SK-N-SH (cell line): ENCODE data around the gene NTN1. TPM values are rescaled to one million over a fixed set of nuclear protein-coding genes. Genes with fewer than 3 reads are reported as not detected.

ENCODE experiments used
- CTCF ChIA-PET: fragments of 300-600, 350-600 bp; formaldehyde crosslinking; extraction: SDS; loops from one replicate; lab custom pipeline; 2021; lab: Yijun Ruan, JAX
- POLR2A ChIA-PET: fragments of 350-600 bp; sonication (Branson Sonifier 250); formaldehyde crosslinking; extraction: SDS; loops from one replicate; lab custom pipeline; 2020; ENCODE audit warnings: antibody characterized with exemption, inconsistent platforms; lab: Yijun Ruan, JAX
- DNase-seq: peaks from one replicate; pipeline ENCODE4 v3.0.0; 2012
- H2AFZ ChIP-seq: fragments of 200-600 bp; sonication (generic); 2 replicates; pipeline ENCODE4 v1.8.1; 2016; ENCODE audit warnings: antibody characterized with exemption, mild to moderate bottlenecking, low read depth
- H3F3A ChIP-seq: fragments of 200-600 bp; sonication (generic); replicated peaks from 2 replicates; pipeline ENCODE3; 2016; ENCODE audit warnings: antibody characterized with exemption, mild to moderate bottlenecking; ENCODE audit not compliant: insufficient read depth
- H3K27ac ChIP-seq, 2 experiments: fragments of 200-500 bp in 1 of 2; fragments of 200-600 bp in 1 of 2; sonication (Bioruptor generic) in 1 of 2; sonication (generic), shearing (Covaris generic) in 1 of 2; 2 replicates each; pipeline versions ENCODE4 v1.5.1 to v1.6.1; 2014 to 2016; ENCODE audit warnings: low read depth in 2 of 2, inconsistent platforms in 1 of 2, low read length in 1 of 2, mild to moderate bottlenecking in 1 of 2, mixed read lengths in 1 of 2
- H3K27me3 ChIP-seq: fragments of 200-600 bp; sonication (generic), shearing (Covaris generic); 2 replicates; pipeline ENCODE4 v1.6.1; 2016; ENCODE audit warnings: mixed run types; ENCODE audit not compliant: insufficient read depth
- H3K36me3 ChIP-seq, 2 experiments: fragments of 200-500 bp in 1 of 2; fragments of 200-600 bp in 1 of 2; sonication (Bioruptor generic) in 1 of 2; sonication (generic) in 1 of 2; replicated peaks in 1 of 2; 2 replicates each; pipeline versions ENCODE3 to v1.5.1; 2014 to 2016; ENCODE audit warnings: low read length in 1 of 2, mild to moderate bottlenecking in 1 of 2; ENCODE audit not compliant: insufficient read depth in 2 of 2, control insufficient read depth in 1 of 2
- H3K4me1 ChIP-seq, 2 experiments: fragments of 200-500 bp in 1 of 2; fragments of 200-600 bp in 1 of 2; sonication (Bioruptor generic) in 1 of 2; sonication (generic), shearing (Covaris generic) in 1 of 2; 2 replicates each; pipeline versions ENCODE4 v1.5.1 to v1.6.1; 2014 to 2016; ENCODE audit warnings: low read depth in 1 of 2, low read length in 1 of 2, mixed run types in 1 of 2; ENCODE audit not compliant: insufficient read depth in 2 of 2, control insufficient read depth in 1 of 2
- H3K4me2 ChIP-seq: fragments of 200-600 bp; sonication (generic), shearing (Covaris generic); 2 replicates; pipeline ENCODE4 v1.6.1; 2017; ENCODE audit warnings: mixed run types
- H3K4me3 ChIP-seq, 2 experiments: fragments of 200-500 bp in 1 of 2; fragments of 200-600 bp in 1 of 2; sonication (Bioruptor generic) in 1 of 2; sonication (generic), shearing (Covaris generic) in 1 of 2; 2 replicates each; pipeline versions ENCODE4 v1.5.1 to v1.8.1; 2014 to 2016; ENCODE audit warnings: low read depth in 2 of 2, inconsistent platforms in 1 of 2, low read length in 1 of 2, mild to moderate bottlenecking in 1 of 2, mixed read lengths in 1 of 2, moderate library complexity in 1 of 2
- H3K79me2 ChIP-seq: fragments of 200-600 bp; sonication (generic); 2 replicates; pipeline ENCODE4 v1.8.1; 2017; ENCODE audit warnings: mild to moderate bottlenecking; ENCODE audit not compliant: insufficient read depth
- H3K9ac ChIP-seq: fragments of 200-600 bp; sonication (generic); 2 replicates; pipeline ENCODE4 v1.6.1; 2017; ENCODE audit warnings: mixed run types
- H3K9me2 ChIP-seq: fragments of 200-600 bp; sonication (generic); 2 replicates; pipeline ENCODE4 v1.6.1; 2017; ENCODE audit warnings: mixed run types
- H3K9me3 ChIP-seq: fragments of 200-600 bp; sonication (generic); 2 replicates; pipeline ENCODE4 v1.6.1; 2017; ENCODE audit warnings: mixed run types, mild to moderate bottlenecking, moderate library complexity
- H4K20me1 ChIP-seq: fragments of 200-600 bp; sonication (generic); 2 replicates; pipeline ENCODE4 v1.6.1; 2017; ENCODE audit warnings: mild to moderate bottlenecking, mixed run types; ENCODE audit not compliant: insufficient read depth
- EP300 ChIP-seq, 2 experiments: IDR thresholded peaks; 2 replicates each; pipeline versions ENCODE4 v1.4.0 to v1.6.1; 2012; ENCODE audit warnings: borderline replicate concordance in 1 of 2, low read depth in 1 of 2, low read length in 1 of 2
- EZH2phosphoT487 ChIP-seq: fragments of 200-600 bp; sonication (generic); IDR thresholded peaks from 2 replicates; pipeline ENCODE4 v1.6.1; 2017; ENCODE audit warnings: low read depth, mixed run types, mild to moderate bottlenecking, antibody characterized with exemption, moderate library complexity, borderline replicate concordance
- FOSL2 ChIP-seq: IDR thresholded peaks from 2 replicates; pipeline ENCODE4 v1.4.0; 2012; ENCODE audit warnings: low read depth, mild to moderate bottlenecking, moderate library complexity, borderline replicate concordance
- FOXM1 ChIP-seq: IDR thresholded peaks from 2 replicates; pipeline ENCODE4 v1.4.0; 2012; ENCODE audit warnings: low read depth, mild to moderate bottlenecking
- IRF3 ChIP-seq: fragments of 150-350 bp; IDR thresholded peaks from 2 replicates; pipeline ENCODE4 v1.6.1; 2016; ENCODE audit warnings: mild to moderate bottlenecking, low read depth, low read length
- MEF2A ChIP-seq: IDR thresholded peaks from 2 replicates; pipeline ENCODE4 v1.4.0; 2012; ENCODE audit warnings: low read depth, borderline replicate concordance
- NRF1 ChIP-seq: IDR thresholded peaks from 2 replicates; pipeline ENCODE4 v1.6.1; 2012; ENCODE audit warnings: low read depth, mild to moderate bottlenecking, low read length
- PBX3 ChIP-seq: IDR thresholded peaks from 2 replicates; pipeline ENCODE4; 2012
- RAD21 ChIP-seq: IDR thresholded peaks from 2 replicates; pipeline ENCODE4 v1.6.1; 2012; ENCODE audit warnings: mild to moderate bottlenecking, low read length
- RXRA ChIP-seq: IDR thresholded peaks from 2 replicates; pipeline ENCODE4 v1.4.0; 2012; ENCODE audit warnings: low read depth, mild to moderate bottlenecking, borderline replicate concordance
- SIN3A ChIP-seq: IDR thresholded peaks from 2 replicates; pipeline ENCODE4 v1.6.1; 2012; ENCODE audit warnings: low read depth, mild to moderate bottlenecking, low read length, moderate library complexity, borderline replicate concordance
- SMC3 ChIP-seq: IDR thresholded peaks from 2 replicates; pipeline ENCODE4 v1.6.1; 2012; ENCODE audit warnings: low read depth, low read length, improper control_type of control experiment
- TAF1 ChIP-seq: IDR thresholded peaks from 2 replicates; pipeline ENCODE4 v1.6.1; 2012; ENCODE audit warnings: low read depth, mild to moderate bottlenecking, low read length, moderate library complexity, borderline replicate concordance
- YY1 ChIP-seq: IDR thresholded peaks from 2 replicates; pipeline ENCODE4 v1.4.0; 2012; ENCODE audit warnings: low read depth, mild to moderate bottlenecking
- ZBTB33 ChIP-seq: IDR thresholded peaks from 2 replicates; pipeline ENCODE4 v1.4.0; 2012; ENCODE audit warnings: low read depth, borderline replicate concordance
- WGBS: methylation state at CpG from one replicate; pipeline ENCODE4 v1.1.6; 2017; ENCODE audit warnings: low lambda C conversion rate; 5-methylcytosine and 5-hydroxymethylcytosine counted together
- polyA plus RNA-seq, 3 experiments: library from polyadenylated mRNA; depleted of rRNA; stranded (reverse); fragments of >200 nt; gene quantifications; 2 replicates each; pipeline ENCODE4 v1.2.3, GENCODE V29; 2012
- TF ChIP-seq, protein P1 (sequence below): fragments of 150-350 bp; IDR thresholded peaks from 2 replicates; pipeline ENCODE4 v1.6.1; 2017; ENCODE audit warnings: antibody characterized with exemption, low read length, low read depth, borderline replicate concordance
- TF ChIP-seq, protein P2 (sequence below): fragments of 200-600 bp; sonication (generic); IDR thresholded peaks from 2 replicates; pipeline ENCODE4 v1.6.1; 2017; ENCODE audit warnings: antibody characterized with exemption, mild to moderate bottlenecking, moderate library complexity
- TF ChIP-seq, protein P3 (sequence below): IDR thresholded peaks from 2 replicates; pipeline ENCODE4 v1.4.0; 2012; ENCODE audit warnings: low read depth

Gene NTN1
- polyA plus RNA-seq, 1 of the 3 experiments (the other 2 are of a cell fraction), result 0.05 TPM

GRCh38 chr17:9001559-9001958 is 19.8 kb upstream of the NTN1 start:
- POLR2A ChIA-PET, result no interaction called here
- WGBS, result 67% methylated on average over 3 of the region's 3 CpGs
- no peak overlapping the region for H3K27ac ChIP-seq
- no peaks in the 10 kb centered on the region for H3K79me2 ChIP-seq
- DNase-seq, result no peak
- H3K4me1 ChIP-seq, result no peaks in the 10 kb centered on the region
- no peak overlapping the region for H3K4me3 ChIP-seq
- H3K4me2 ChIP-seq, result no peak overlapping the region
- H3F3A ChIP-seq, result no peaks in the 10 kb centered on the region
- H3K9me3 ChIP-seq, result no peaks in the 10 kb centered on the region
- TF ChIP-seq SMC3, result no peak
- TF ChIP-seq MEF2A, result no peak
- TF ChIP-seq FOXM1, result no peak
- TF ChIP-seq, protein P1, sequence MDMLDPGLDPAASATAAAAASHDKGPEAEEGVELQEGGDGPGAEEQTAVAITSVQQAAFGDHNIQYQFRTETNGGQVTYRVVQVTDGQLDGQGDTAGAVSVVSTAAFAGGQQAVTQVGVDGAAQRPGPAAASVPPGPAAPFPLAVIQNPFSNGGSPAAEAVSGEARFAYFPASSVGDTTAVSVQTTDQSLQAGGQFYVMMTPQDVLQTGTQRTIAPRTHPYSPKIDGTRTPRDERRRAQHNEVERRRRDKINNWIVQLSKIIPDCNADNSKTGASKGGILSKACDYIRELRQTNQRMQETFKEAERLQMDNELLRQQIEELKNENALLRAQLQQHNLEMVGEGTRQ, result no peak
- TF ChIP-seq RAD21, result no peak
- TF ChIP-seq EP300 (IDR thresholded peaks at IDR 0.05; ENCODE audit: borderline replicate concordance in 1 of 2, low read depth in 1 of 2, low read length in 1 of 2), result no peak
- TF ChIP-seq FOSL2, result no peak
- no peak for TF ChIP-seq IRF3
- no peak for TF ChIP-seq ZBTB33
- TF ChIP-seq, protein P2, sequence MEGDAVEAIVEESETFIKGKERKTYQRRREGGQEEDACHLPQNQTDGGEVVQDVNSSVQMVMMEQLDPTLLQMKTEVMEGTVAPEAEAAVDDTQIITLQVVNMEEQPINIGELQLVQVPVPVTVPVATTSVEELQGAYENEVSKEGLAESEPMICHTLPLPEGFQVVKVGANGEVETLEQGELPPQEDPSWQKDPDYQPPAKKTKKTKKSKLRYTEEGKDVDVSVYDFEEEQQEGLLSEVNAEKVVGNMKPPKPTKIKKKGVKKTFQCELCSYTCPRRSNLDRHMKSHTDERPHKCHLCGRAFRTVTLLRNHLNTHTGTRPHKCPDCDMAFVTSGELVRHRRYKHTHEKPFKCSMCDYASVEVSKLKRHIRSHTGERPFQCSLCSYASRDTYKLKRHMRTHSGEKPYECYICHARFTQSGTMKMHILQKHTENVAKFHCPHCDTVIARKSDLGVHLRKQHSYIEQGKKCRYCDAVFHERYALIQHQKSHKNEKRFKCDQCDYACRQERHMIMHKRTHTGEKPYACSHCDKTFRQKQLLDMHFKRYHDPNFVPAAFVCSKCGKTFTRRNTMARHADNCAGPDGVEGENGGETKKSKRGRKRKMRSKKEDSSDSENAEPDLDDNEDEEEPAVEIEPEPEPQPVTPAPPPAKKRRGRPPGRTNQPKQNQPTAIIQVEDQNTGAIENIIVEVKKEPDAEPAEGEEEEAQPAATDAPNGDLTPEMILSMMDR, result no peak
- TF ChIP-seq EZH2phosphoT487, result no peak
- TF ChIP-seq, protein P3, sequence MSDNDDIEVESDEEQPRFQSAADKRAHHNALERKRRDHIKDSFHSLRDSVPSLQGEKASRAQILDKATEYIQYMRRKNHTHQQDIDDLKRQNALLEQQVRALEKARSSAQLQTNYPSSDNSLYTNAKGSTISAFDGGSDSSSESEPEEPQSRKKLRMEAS, result no peak
- TF ChIP-seq YY1, result no peak
- TF ChIP-seq NRF1, result no peak
- TF ChIP-seq TAF1, result no peak
- TF ChIP-seq RXRA, result no peak
- no peak for TF ChIP-seq SIN3A
- no peak for TF ChIP-seq PBX3
- TF ChIP-seq, all 33 proteins: peak for 0
- Histone ChIP-seq H3K9me2 (no peaks in the 10 kb centered on the region), H4K20me1 (no peaks in the 10 kb centered on the region), H3K9ac (no peak overlapping the region), H3K36me3 (no peaks in the 10 kb centered on the region), H3K27me3 (peaks cover 21% of the 10 kb centered on the region), H2AFZ (no peak overlapping the region)
- CTCF ChIA-PET, result no interaction called here
